DND-41 (cell line): ENCODE results near the gene FHIT.

Source experiments
- EZH2 ChIP-seq: IDR thresholded peaks from 3 replicates; pipeline ENCODE4 v1.6.1; 2012; ENCODE audit warnings: borderline replicate concordance, low read depth, mild to moderate bottlenecking, moderate library complexity, low read length, inconsistent platforms; ENCODE audit not compliant: severe bottlenecking
- TF ChIP-seq, protein P1 (sequence below): IDR thresholded peaks from 2 replicates; pipeline ENCODE4 v1.5.1; 2012; ENCODE audit warnings: borderline replicate concordance, low read length, moderate library complexity, mild to moderate bottlenecking; ENCODE audit not compliant: poor library complexity, severe bottlenecking; ENCODE audit errors: extremely low read depth

GRCh38 chr3:60812502-60812901 is 438.8 kb downstream of the FHIT start:
- TF ChIP-seq, protein P1, sequence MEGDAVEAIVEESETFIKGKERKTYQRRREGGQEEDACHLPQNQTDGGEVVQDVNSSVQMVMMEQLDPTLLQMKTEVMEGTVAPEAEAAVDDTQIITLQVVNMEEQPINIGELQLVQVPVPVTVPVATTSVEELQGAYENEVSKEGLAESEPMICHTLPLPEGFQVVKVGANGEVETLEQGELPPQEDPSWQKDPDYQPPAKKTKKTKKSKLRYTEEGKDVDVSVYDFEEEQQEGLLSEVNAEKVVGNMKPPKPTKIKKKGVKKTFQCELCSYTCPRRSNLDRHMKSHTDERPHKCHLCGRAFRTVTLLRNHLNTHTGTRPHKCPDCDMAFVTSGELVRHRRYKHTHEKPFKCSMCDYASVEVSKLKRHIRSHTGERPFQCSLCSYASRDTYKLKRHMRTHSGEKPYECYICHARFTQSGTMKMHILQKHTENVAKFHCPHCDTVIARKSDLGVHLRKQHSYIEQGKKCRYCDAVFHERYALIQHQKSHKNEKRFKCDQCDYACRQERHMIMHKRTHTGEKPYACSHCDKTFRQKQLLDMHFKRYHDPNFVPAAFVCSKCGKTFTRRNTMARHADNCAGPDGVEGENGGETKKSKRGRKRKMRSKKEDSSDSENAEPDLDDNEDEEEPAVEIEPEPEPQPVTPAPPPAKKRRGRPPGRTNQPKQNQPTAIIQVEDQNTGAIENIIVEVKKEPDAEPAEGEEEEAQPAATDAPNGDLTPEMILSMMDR, result no peak
- TF ChIP-seq EZH2, result no peak
